B cell (primary cell): Measurements from ENCODE around the gene SPOP. TPM values are rescaled to one million over a fixed set of nuclear protein-coding genes. Genes with fewer than 3 reads are reported as not detected.

Experiments
- ATAC-seq: fragments of 200-7000 bp; cut with Tn5 transposase; one replicate; pipeline ENCODE4 v1.10.0; 2021; ENCODE audit warnings: low read depth, mild to moderate bottlenecking, moderate number of reproducible peaks, moderate library complexity
- CTCF ChIA-PET: fragments of 350-600 bp; sonication (Branson Sonifier 250); formaldehyde crosslinking; loops from one replicate; lab custom pipeline; 2021; ENCODE audit warnings: antibody characterized with exemption, inconsistent platforms; lab: Charles Lee
- POLR2A ChIA-PET: fragments of 350-600 bp; sonication (Branson Sonifier 250); formaldehyde crosslinking; loops from one replicate; lab custom pipeline; 2021; ENCODE audit warnings: antibody characterized with exemption; lab: Charles Lee
- DNase-seq: peaks from one replicate; pipeline ENCODE4 v3.0.0; 2013
- H2AFZ ChIP-seq: 2 replicates; pipeline ENCODE4 v1.6.1; 2012; ENCODE audit warnings: mild to moderate bottlenecking, low read depth, low read length; ENCODE audit not compliant: insufficient read depth, poor library complexity, severe bottlenecking
- H3K27ac ChIP-seq, 2 donors: 1 replicate in 1 of 2; 2 replicates in 1 of 2; pipeline ENCODE4 v1.5.1; 2012 to 2013; ENCODE audit warnings: low read length in 2 of 2, mild to moderate bottlenecking in 2 of 2, moderate library complexity in 1 of 2
- H3K27me3 ChIP-seq, 4 experiments: fragments of 200-600 bp in 1 of 4; sonication (generic) in 1 of 4; replicated peaks in 1 of 4; 1 replicate in 2 of 4; 2 replicates in 2 of 4; pipeline versions ENCODE4 v1.6.1 to v1.7.0; 2013 to 2016; ENCODE audit warnings: low read length in 3 of 4, mild to moderate bottlenecking in 2 of 4, mixed read lengths in 1 of 4, moderate library complexity in 1 of 4; ENCODE audit not compliant: insufficient read depth in 4 of 4, control insufficient read depth in 3 of 4; ENCODE audit errors: control extremely low read depth in 1 of 4
- H3K36me3 ChIP-seq, 2 experiments: replicated peaks in 1 of 2; 1 replicate in 1 of 2; 2 replicates in 1 of 2; pipeline versions ENCODE4 v1.6.1 to v1.7.1; 2013; ENCODE audit warnings: low read length in 1 of 2; ENCODE audit not compliant: insufficient read depth in 2 of 2, control insufficient read depth in 1 of 2; ENCODE audit errors: control extremely low read depth in 1 of 2, extremely low read depth in 1 of 2
- H3K4me1 ChIP-seq, 2 donors: fragments of 200-600 bp in 1 of 2; sonication (generic) in 1 of 2; 1 replicate in 1 of 2; 2 replicates in 1 of 2; pipeline versions ENCODE4 v1.5.1 to v1.6.1; 2013 to 2017; ENCODE audit warnings: low read length in 2 of 2; ENCODE audit not compliant: control insufficient read depth in 2 of 2, insufficient read depth in 2 of 2
- H3K4me2 ChIP-seq: replicated peaks from 2 replicates; pipeline ENCODE3; 2012; ENCODE audit warnings: mild to moderate bottlenecking, low read depth, low read length; ENCODE audit not compliant: poor library complexity, severe bottlenecking
- H3K4me3 ChIP-seq, 5 experiments: fragments of 200-600 bp in 1 of 5; sonication (generic) in 1 of 5; 1 replicate in 3 of 5; 2 replicates in 2 of 5; pipeline versions ENCODE4 v1.5.1 to v1.7.0; 2011 to 2016; ENCODE audit warnings: low read length in 4 of 5, mild to moderate bottlenecking in 4 of 5, low read depth in 2 of 5, control low read depth in 1 of 5, moderate library complexity in 1 of 5; ENCODE audit not compliant: insufficient read depth in 1 of 5; ENCODE audit errors: control extremely low read depth in 1 of 5, extremely low read depth in 1 of 5
- H3K79me2 ChIP-seq: fragments of 200-600 bp; sonication (generic); one replicate; pipeline ENCODE4 v1.6.0; 2016; ENCODE audit warnings: low read length; ENCODE audit not compliant: control insufficient read depth, insufficient read depth
- H3K9ac ChIP-seq: fragments of 200-600 bp; sonication (generic); 2 replicates; pipeline ENCODE4 v1.6.1; 2017; ENCODE audit warnings: mild to moderate bottlenecking, low read length, moderate library complexity
- H3K9me3 ChIP-seq, 3 donors: one replicate each; pipeline versions ENCODE4 v1.6.1 to v1.7.1; 2013; ENCODE audit warnings: low read length in 2 of 3; ENCODE audit not compliant: control insufficient read depth in 2 of 3, insufficient read depth in 1 of 3; ENCODE audit errors: control extremely low read depth in 1 of 3
- H4K20me1 ChIP-seq: 2 replicates; pipeline ENCODE4 v1.6.0; 2012; ENCODE audit warnings: mild to moderate bottlenecking, low read length; ENCODE audit not compliant: insufficient read depth, control insufficient read depth, poor library complexity, severe bottlenecking
- H3K27ac Mint-ChIP-seq: one replicate; pipeline ENCODE4 v1.8.0; 2021; ENCODE audit warnings: mixed read lengths
- H3K27me3 Mint-ChIP-seq: one replicate; pipeline ENCODE4 v1.8.0; 2021; ENCODE audit warnings: mixed read lengths
- H3K4me1 Mint-ChIP-seq: one replicate; pipeline ENCODE4 v1.8.0; 2021; ENCODE audit warnings: mixed read lengths
- H3K4me3 Mint-ChIP-seq: one replicate; pipeline ENCODE4 v1.8.0; 2021; ENCODE audit warnings: mixed read lengths
- H3K9me3 Mint-ChIP-seq: one replicate; pipeline ENCODE4 v1.8.0; 2022; ENCODE audit warnings: mixed read lengths; ENCODE audit not compliant: insufficient read depth
- EZH2 ChIP-seq: IDR thresholded peaks from 2 replicates; pipeline ENCODE4 v1.6.1; 2012; ENCODE audit warnings: borderline replicate concordance, low read depth, mild to moderate bottlenecking, moderate library complexity, low read length; ENCODE audit not compliant: insufficient read depth, poor library complexity, severe bottlenecking
- WGBS: methylation state at CpG from one replicate; pipeline ENCODE4 v1.1.5; 2013; ENCODE audit warnings: missing lambda C conversion rate; ENCODE audit not compliant: insufficient coverage; 5-methylcytosine and 5-hydroxymethylcytosine counted together
- intact Hi-C: fragments of 100-400 bp; cut with micrococcal nuclease; formaldehyde crosslinking; loops from one replicate; pipeline ENCODE4 v1.10.0; 2022
- polyA plus RNA-seq: library from polyadenylated mRNA; depleted of rRNA; stranded (reverse); fragments of >200 nt; gene quantifications from 2 replicates; pipeline ENCODE4 v1.2.3, GENCODE V29; 2012
- total RNA-seq, 2 donors: library from RNA; stranded (reverse); fragments of 120-200 nt in 1 of 2; gene quantifications; 1 replicate in 1 of 2; 2 replicates in 1 of 2; pipeline versions ENCODE4 v1.2.3 to v1.2.4, GENCODE V29; 2013 to 2022
- TF ChIP-seq, protein P1 (sequence below): fragments of 200-600 bp; IDR thresholded peaks from one replicate; pipeline ENCODE4 v1.8.0; 2022; ENCODE audit warnings: antibody characterized with exemption, mild to moderate bottlenecking

Gene SPOP
- total and polyA plus RNA-seq, 2 donors (not counting 1 experiment from before 2014, with no cell fraction given): 27.0 to 72.1 TPM

- Histone ChIP-seq H3K4me3 (no peak overlapping the region), H3K27me3 (peaks cover 0 to 44% (median 23%) of the 10 kb centered on the region in 4 experiments), H3K27ac (no peak overlapping the region), H3K4me2 (no peak overlapping the region), H3K79me2 (no peaks in the 10 kb centered on the region), H2AFZ (no peak overlapping the region), H3K9ac (no peak overlapping the region), H4K20me1 (no peaks in the 10 kb centered on the region), H3K4me1 (peaks cover 18 to 21% of the 10 kb centered on the region in 2 donors), H3K9me3 (peaks cover 0 to 9% (median 0%) of the 10 kb centered on the region in 3 donors), H3K36me3 (no peaks in the 10 kb centered on the region)
- peaks cover 16% of the 10 kb centered on the region for H3K4me1 Mint-ChIP-seq
- no peak for DNase-seq
- intact Hi-C loops: no loop called here
- no peak overlapping the region for H3K27ac Mint-ChIP-seq
- TF ChIP-seq, protein P1, sequence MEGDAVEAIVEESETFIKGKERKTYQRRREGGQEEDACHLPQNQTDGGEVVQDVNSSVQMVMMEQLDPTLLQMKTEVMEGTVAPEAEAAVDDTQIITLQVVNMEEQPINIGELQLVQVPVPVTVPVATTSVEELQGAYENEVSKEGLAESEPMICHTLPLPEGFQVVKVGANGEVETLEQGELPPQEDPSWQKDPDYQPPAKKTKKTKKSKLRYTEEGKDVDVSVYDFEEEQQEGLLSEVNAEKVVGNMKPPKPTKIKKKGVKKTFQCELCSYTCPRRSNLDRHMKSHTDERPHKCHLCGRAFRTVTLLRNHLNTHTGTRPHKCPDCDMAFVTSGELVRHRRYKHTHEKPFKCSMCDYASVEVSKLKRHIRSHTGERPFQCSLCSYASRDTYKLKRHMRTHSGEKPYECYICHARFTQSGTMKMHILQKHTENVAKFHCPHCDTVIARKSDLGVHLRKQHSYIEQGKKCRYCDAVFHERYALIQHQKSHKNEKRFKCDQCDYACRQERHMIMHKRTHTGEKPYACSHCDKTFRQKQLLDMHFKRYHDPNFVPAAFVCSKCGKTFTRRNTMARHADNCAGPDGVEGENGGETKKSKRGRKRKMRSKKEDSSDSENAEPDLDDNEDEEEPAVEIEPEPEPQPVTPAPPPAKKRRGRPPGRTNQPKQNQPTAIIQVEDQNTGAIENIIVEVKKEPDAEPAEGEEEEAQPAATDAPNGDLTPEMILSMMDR: no peak
- TF ChIP-seq EZH2: no peak
- ATAC-seq: no peak
- H3K27me3 Mint-ChIP-seq: peaks cover 28% of the 10 kb centered on the region
- H3K9me3 Mint-ChIP-seq: no peaks in the 10 kb centered on the region
- no peak overlapping the region for H3K4me3 Mint-ChIP-seq
- POLR2A ChIA-PET: no interaction called here
- CTCF ChIA-PET: interaction anchor here (0.7 kb wide), 1 partner anchor 21 kb away, joined by 3 read pairs; no protein-coding TSS in a partner anchor
- WGBS: 87% methylated on average over 12 of the region's 13 CpGs
Measured at GRCh38 chr17:49578414-49578813, 99.5 kb downstream of the SPOP start.

DNA sequence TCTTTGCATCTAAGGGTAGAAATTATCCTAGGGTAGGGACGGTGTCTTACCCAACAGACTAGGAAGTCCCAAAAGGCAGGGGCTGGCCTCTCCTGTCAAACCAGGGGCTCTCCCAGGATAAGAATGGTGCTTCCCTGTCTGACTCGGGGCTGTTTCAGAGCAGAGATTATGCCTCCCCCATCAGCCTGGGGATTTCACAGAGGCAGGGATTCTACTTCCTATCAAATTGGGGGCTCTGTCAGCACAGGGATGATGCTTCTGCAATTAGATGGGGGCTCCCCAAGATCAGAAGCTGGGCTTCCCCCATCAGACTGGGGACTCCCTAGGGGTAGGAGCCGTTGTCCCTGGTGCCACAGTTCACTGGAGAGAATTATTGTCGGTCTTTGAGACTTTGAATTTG, 99.9 kb downstream of the SPOP start:
- intact Hi-C loops: no loop called here
- no peak overlapping the region for H3K27ac Mint-ChIP-seq
- POLR2A ChIA-PET: no interaction called here
- Histone ChIP-seq H3K4me2 (no peak overlapping the region), H2AFZ (no peak overlapping the region), H4K20me1 (no peaks in the 10 kb centered on the region), H3K4me3 (no peak overlapping the region), H3K9ac (no peak overlapping the region), H3K9me3 (peaks cover 0 to 9% (median 0%) of the 10 kb centered on the region in 3 donors), H3K27me3 (peaks cover 0 to 48% (median 23%) of the 10 kb centered on the region in 4 experiments), H3K27ac (no peak overlapping the region), H3K79me2 (no peaks in the 10 kb centered on the region), H3K4me1 (peaks cover 18 to 21% of the 10 kb centered on the region in 2 donors), H3K36me3 (no peaks in the 10 kb centered on the region)
- H3K4me3 Mint-ChIP-seq: peak overlapping the region; percentile 56
- WGBS: 56% methylated on average over 2 of the region's 4 CpGs
- no peaks in the 10 kb centered on the region for H3K9me3 Mint-ChIP-seq
- ATAC-seq (no peak), DNase-seq (no peak)
- CTCF ChIA-PET: interaction anchor here (0.7 kb wide), 1 partner anchor 20 kb away, joined by 3 read pairs; no protein-coding TSS in a partner anchor
- no peak for TF ChIP-seq EZH2
- TF ChIP-seq, protein P1: no peak
- peaks cover 16% of the 10 kb centered on the region for H3K4me1 Mint-ChIP-seq
- peaks cover 32% of the 10 kb centered on the region for H3K27me3 Mint-ChIP-seq
